Measurements from ENCODE around the gene COL6A1. TPM values are rescaled to one million over a fixed set of nuclear protein-coding genes. Genes with fewer than 3 reads are reported as not detected.

Gene COL6A1
- total RNA-seq, 1 donor from 2014 or later = 65.5 TPM

DNA sequence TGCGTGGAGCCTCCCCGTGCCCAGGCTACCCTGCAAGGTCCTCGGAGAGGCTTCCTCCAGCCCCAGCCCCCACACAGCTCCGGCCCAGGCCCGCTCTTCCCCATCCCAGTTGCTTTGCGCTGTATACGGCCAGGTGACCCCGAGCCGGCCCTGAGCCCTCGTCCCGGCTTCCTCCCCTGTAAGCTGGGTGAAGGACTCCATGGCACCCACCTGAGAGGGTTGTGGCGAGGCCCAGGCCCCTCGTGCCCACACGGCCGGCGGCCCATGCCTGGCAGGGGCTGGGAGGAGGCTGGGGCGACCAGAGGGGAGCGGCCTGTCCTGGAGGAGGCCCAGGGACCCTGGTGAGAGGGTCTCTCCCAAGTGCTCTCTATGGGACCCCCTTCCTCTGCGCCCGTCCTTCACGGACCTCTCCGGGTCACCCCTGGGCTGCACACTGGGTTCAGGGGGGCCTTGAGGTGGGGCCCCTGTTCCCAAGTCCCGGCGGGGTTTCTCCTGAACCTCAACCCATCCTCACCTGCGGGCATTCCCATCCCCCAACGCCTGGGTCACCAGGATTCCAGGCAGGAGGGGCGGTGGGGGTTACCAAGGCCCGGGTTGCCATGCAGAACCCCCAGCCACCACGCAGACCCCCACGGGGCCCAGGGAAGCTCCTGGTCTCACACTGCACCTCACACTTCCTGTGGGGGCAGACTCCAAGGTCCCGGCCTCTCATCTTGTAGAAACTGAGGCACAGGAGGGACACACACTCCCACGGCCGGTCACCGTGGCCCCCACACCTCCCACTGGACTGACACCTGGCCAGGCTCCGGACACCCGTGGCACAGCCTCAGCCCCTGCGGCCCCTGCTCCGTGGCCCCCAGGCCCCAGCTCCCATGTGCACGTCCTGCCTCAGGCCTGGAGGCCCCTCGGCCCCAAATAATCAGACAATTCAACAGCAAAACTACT, 25.2 kb downstream of the COL6A1 start:
- H3K4me1 Mint-ChIP-seq (ENCODE audit: unreplicated experiment) = no peaks in the 10 kb centered on the region
- no peaks in the 10 kb centered on the region for H3K9me3 Mint-ChIP-seq (ENCODE audit: unreplicated experiment)
- DNase-seq (ENCODE audit: low spot score) = no peak
- peaks cover 8% of the 10 kb centered on the region for H3K27me3 Mint-ChIP-seq (ENCODE audit: unreplicated experiment)
- peaks cover 8% of the 10 kb centered on the region for H3K36me3 Mint-ChIP-seq (ENCODE audit: low read depth, unreplicated experiment)
- no peak overlapping the region for H3K4me3 Mint-ChIP-seq (ENCODE audit: unreplicated experiment)
- TF ChIP-seq, protein P1, sequence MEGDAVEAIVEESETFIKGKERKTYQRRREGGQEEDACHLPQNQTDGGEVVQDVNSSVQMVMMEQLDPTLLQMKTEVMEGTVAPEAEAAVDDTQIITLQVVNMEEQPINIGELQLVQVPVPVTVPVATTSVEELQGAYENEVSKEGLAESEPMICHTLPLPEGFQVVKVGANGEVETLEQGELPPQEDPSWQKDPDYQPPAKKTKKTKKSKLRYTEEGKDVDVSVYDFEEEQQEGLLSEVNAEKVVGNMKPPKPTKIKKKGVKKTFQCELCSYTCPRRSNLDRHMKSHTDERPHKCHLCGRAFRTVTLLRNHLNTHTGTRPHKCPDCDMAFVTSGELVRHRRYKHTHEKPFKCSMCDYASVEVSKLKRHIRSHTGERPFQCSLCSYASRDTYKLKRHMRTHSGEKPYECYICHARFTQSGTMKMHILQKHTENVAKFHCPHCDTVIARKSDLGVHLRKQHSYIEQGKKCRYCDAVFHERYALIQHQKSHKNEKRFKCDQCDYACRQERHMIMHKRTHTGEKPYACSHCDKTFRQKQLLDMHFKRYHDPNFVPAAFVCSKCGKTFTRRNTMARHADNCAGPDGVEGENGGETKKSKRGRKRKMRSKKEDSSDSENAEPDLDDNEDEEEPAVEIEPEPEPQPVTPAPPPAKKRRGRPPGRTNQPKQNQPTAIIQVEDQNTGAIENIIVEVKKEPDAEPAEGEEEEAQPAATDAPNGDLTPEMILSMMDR (IDR thresholded peaks at IDR 0.05; ENCODE audit: unreplicated experiment) = no peak
- no peak overlapping the region for H3K27ac Mint-ChIP-seq (ENCODE audit: unreplicated experiment)

DNA sequence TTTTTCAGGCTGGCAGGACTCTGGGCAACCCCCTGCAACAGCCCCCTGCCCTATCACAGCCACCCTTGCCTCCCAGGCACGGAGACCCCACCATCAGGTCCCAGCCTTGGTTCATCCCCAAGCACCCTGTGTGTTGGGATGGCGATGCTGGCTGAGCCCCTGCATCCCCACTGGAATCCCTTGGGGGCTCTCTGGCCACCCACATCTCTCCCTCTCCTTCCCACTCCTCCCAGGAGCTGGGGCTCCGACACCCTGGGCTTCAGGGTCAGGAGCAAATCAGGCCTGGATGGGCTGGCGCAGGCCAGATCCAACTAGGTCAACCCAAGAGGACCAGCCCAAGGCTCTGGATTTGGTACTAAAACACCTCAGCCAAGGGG, 25.9 kb downstream of the COL6A1 start:
- Mint-ChIP-seq H3K27me3 (ENCODE audit: unreplicated experiment) (peaks cover 8% of the 10 kb centered on the region), H3K36me3 (ENCODE audit: low read depth, unreplicated experiment) (peaks cover 8% of the 10 kb centered on the region)

DNA sequence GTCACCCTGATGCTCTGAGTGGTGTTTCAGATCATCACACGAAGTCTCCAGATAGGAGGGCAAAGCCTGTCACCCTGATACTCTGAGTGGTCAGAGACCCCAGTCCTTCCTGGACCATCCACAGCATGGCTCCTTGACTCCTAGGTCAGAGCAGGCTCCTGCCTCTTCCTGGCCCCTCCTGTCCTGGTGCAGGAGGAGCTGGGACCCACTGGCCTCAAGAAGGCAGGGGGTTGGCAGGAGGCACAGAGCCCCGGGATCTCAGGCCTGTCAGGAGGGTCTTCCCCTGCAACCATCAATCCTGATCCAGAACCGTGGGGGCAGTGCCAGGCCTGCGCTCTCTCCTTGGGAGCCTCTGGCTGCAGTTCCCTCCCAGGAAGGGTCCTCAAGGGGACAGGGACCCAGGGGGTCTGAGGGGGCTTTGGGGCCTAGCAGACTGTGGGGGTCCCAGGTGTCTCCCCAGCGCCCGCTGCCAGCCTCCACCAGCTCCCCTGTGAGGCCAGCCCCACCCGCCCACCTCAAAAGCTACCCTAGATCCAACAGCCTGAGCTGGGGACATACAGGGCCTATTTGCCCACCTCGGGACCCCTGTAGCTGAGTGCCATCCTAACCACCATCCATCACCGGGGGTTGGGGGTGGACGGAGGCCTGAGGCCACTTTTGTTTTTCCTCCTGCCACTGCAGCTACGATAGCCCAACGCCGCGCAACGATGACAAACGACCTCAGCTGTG, 27.5 kb downstream of the COL6A1 start:
- Mint-ChIP-seq H3K27ac (ENCODE audit: unreplicated experiment) (no peak overlapping the region), H3K4me3 (ENCODE audit: unreplicated experiment) (no peak overlapping the region), H3K27me3 (ENCODE audit: unreplicated experiment) (peaks cover 8% of the 10 kb centered on the region), H3K36me3 (ENCODE audit: low read depth, unreplicated experiment) (peaks cover 8% of the 10 kb centered on the region), H3K9me3 (ENCODE audit: unreplicated experiment) (no peaks in the 10 kb centered on the region), H3K4me1 (ENCODE audit: unreplicated experiment) (no peaks in the 10 kb centered on the region)
- TF ChIP-seq, protein P1 (IDR thresholded peaks at IDR 0.05; ENCODE audit: unreplicated experiment) = no peak
- no peak for DNase-seq (ENCODE audit: low spot score)

More for the DNA sequence above, 25.9 kb downstream of the COL6A1 start:
- TF ChIP-seq, protein P1 (IDR thresholded peaks at IDR 0.05; ENCODE audit: unreplicated experiment) = no peak
- DNase-seq (ENCODE audit: low spot score) = no peak
- Mint-ChIP-seq H3K9me3 (ENCODE audit: unreplicated experiment) (no peaks in the 10 kb centered on the region), H3K27ac (ENCODE audit: unreplicated experiment) (no peak overlapping the region), H3K4me1 (ENCODE audit: unreplicated experiment) (no peaks in the 10 kb centered on the region), H3K4me3 (ENCODE audit: unreplicated experiment) (no peak overlapping the region)

DNA sequence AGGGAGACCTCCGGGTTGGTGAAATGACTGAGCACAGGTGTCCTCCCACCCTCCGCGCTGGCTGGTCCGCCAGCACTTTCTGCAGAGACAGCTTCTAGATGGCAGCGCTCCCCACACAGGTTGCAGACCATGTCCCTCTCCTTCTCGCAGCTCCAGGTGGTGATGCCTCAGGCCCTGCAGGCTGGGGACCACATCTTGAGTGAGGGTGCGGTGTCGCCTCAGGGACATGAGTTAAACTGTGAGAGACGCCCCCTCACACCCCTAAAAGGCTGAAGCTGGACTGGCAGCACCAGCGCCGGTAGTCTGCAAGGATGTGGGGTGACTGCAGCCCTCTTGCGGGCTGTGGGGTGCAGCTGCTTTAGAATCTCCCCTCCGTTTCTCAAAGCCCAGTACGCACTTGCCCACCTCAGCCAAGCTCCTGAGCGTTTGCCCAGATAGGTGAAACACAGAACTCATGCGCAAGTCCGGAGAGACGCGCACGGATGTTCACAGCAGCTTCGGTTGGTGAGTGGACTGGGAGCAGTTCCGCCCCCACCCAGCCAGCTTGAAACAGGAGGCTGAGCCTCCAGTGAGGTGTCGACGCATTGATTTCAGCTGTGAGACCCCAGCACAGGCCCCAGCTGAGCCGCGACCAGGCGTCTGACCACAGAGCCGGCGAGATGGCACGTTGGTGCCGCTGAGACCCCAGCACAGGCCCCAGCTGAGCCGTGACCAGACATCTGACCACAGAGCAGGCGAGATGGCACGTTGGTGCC, 28.6 kb downstream of the COL6A1 start:
- Mint-ChIP-seq H3K27ac (ENCODE audit: unreplicated experiment) (no peak overlapping the region), H3K9me3 (ENCODE audit: unreplicated experiment) (no peaks in the 10 kb centered on the region), H3K4me3 (ENCODE audit: unreplicated experiment) (no peak overlapping the region), H3K4me1 (ENCODE audit: unreplicated experiment) (no peaks in the 10 kb centered on the region), H3K36me3 (ENCODE audit: low read depth, unreplicated experiment) (peaks cover 3% of the 10 kb centered on the region), H3K27me3 (ENCODE audit: unreplicated experiment) (peaks cover 6% of the 10 kb centered on the region)
- TF ChIP-seq, protein P1 (IDR thresholded peaks at IDR 0.05; ENCODE audit: unreplicated experiment) = no peak
- no peak for DNase-seq (ENCODE audit: low spot score)

All from endothelial cell (in vitro differentiated cells).